ENCODE results near the gene GABRD. TPM values are rescaled to one million over a fixed set of nuclear protein-coding genes. Genes with fewer than 3 reads are reported as not detected.

GABRD gene
- total RNA-seq, 1 experiment from 2014 or later: not detected

DNA sequence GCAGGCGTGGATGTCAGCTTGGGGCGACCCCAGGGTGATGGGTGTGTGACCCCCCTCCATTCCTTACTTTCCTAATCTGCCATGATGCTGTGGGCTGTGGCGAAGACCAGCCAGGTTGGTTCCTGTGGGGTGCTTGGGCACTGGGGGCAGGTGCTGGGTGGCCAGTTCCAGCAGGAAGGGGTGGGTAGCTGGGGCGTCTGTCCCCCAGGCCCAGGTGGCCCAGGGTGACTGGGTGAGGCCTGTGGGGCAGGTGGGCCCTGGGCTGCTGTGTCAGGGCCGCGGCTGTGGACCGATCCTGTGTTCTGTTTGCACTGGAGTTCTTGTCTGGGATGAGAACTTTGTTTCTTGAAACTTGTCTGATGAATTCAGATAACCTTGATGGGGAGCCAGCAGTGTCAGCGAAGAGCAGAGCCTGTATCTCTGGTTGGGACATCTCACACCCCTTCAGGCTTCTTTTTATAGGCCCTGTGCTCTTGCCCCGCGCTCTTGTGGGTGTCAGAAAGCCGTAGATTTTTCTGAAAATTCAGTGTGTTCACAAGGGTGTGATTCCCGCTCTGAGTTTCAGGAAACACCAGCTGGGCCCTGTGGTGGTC lies 34.7 kb downstream of the GABRD start:
- H3K27ac ChIP-seq: no peak overlapping the region
- H3K4me1 ChIP-seq (replicated peaks; ENCODE audit: insufficient read depth): 0 out of 2 replicates have a peak, but pooled peaks cover 5% of the 10 kb centered on the region

DNA sequence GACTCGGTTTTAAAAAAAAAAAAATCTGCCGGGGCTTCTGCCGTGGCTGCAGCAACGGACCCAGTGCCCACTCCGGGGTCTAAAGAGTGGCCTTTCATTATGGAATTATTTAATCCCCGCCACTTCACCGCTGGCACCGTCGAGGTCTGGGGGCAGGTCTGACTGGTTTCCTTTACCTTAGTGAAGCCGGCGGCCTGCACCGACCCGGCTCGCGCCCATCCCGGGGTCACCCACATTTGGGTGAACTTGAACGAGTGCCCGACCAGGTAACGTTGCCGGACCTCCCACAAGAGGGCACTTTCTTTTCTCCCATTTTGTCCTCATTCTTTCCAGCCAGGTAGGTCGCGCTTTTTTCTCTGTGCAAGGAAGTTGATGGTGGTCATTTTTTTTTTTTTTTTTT lies 35.4 kb downstream of the GABRD start:
- H3K79me2 ChIP-seq (ENCODE audit: low read depth): peaks cover 11% of the 10 kb centered on the region
- no peaks in the 10 kb centered on the region for H3K27me3 ChIP-seq (ENCODE audit: insufficient read depth, low read depth)
- no peak for DNase-seq
- H3K9me2 ChIP-seq (ENCODE audit: insufficient read depth): no peaks in the 10 kb centered on the region
- BruUV-seq (replicated peaks): no TSS peak
- H4K20me1 ChIP-seq (ENCODE audit: insufficient read depth): no peaks in the 10 kb centered on the region
- no peak overlapping the region for H3K4me2 ChIP-seq
- H3K27ac ChIP-seq: no peak overlapping the region
- POLR2A ChIA-PET (ENCODE audit: unreplicated experiment): no interaction called here
- no peak overlapping the region for H2AFZ ChIP-seq
- no peaks in the 10 kb centered on the region for H3F3A ChIP-seq (ENCODE audit: insufficient read depth, low read depth)
- intact Hi-C loops (cut with micrococcal nuclease; ENCODE audit: unreplicated experiment): no loop called here
- no peaks in the 10 kb centered on the region for H3K9me3 ChIP-seq (ENCODE audit: insufficient read depth, low read depth)
- no peak for TF ChIP-seq EZH2 (IDR thresholded peaks at IDR 0.05; ENCODE audit: low read depth)
- TF ChIP-seq, protein P1, sequence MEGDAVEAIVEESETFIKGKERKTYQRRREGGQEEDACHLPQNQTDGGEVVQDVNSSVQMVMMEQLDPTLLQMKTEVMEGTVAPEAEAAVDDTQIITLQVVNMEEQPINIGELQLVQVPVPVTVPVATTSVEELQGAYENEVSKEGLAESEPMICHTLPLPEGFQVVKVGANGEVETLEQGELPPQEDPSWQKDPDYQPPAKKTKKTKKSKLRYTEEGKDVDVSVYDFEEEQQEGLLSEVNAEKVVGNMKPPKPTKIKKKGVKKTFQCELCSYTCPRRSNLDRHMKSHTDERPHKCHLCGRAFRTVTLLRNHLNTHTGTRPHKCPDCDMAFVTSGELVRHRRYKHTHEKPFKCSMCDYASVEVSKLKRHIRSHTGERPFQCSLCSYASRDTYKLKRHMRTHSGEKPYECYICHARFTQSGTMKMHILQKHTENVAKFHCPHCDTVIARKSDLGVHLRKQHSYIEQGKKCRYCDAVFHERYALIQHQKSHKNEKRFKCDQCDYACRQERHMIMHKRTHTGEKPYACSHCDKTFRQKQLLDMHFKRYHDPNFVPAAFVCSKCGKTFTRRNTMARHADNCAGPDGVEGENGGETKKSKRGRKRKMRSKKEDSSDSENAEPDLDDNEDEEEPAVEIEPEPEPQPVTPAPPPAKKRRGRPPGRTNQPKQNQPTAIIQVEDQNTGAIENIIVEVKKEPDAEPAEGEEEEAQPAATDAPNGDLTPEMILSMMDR (conservative IDR thresholded peaks at IDR 0.05): no peak
- 0 out of 2 replicates have a peak, but pooled peaks cover 5% of the 10 kb centered on the region for H3K4me1 ChIP-seq (replicated peaks; ENCODE audit: insufficient read depth)
- H3K4me3 ChIP-seq: no peak overlapping the region
- no peaks in the 10 kb centered on the region for H3K36me3 ChIP-seq (ENCODE audit: low read depth)
- CTCF ChIA-PET: no interaction called here

More for the DNA sequence above, 34.7 kb downstream of the GABRD start:
- Histone ChIP-seq H3K4me3 (no peak overlapping the region), H3K36me3 (ENCODE audit: low read depth) (no peaks in the 10 kb centered on the region), H3K27me3 (ENCODE audit: insufficient read depth, low read depth) (no peaks in the 10 kb centered on the region), H2AFZ (no peak overlapping the region), H3K4me2 (no peak overlapping the region), H3K9me3 (ENCODE audit: insufficient read depth, low read depth) (no peaks in the 10 kb centered on the region), H3F3A (ENCODE audit: insufficient read depth, low read depth) (no peaks in the 10 kb centered on the region; the same call in 1 of the 2 replicates), H3K79me2 (ENCODE audit: low read depth) (peaks cover 11% of the 10 kb centered on the region), H3K9me2 (ENCODE audit: insufficient read depth) (no peaks in the 10 kb centered on the region), H4K20me1 (ENCODE audit: insufficient read depth) (no peaks in the 10 kb centered on the region)
- ChIA-PET POLR2A (ENCODE audit: unreplicated experiment) (no interaction called here), CTCF (no interaction called here)
- DNase-seq: no peak
- BruUV-seq (replicated peaks): no TSS peak
- TF ChIP-seq EZH2 (IDR thresholded peaks at IDR 0.05; ENCODE audit: low read depth): no peak
- TF ChIP-seq, protein P1 (conservative IDR thresholded peaks at IDR 0.05): no peak
- intact Hi-C loops (cut with micrococcal nuclease; ENCODE audit: unreplicated experiment): no loop called here

DNA sequence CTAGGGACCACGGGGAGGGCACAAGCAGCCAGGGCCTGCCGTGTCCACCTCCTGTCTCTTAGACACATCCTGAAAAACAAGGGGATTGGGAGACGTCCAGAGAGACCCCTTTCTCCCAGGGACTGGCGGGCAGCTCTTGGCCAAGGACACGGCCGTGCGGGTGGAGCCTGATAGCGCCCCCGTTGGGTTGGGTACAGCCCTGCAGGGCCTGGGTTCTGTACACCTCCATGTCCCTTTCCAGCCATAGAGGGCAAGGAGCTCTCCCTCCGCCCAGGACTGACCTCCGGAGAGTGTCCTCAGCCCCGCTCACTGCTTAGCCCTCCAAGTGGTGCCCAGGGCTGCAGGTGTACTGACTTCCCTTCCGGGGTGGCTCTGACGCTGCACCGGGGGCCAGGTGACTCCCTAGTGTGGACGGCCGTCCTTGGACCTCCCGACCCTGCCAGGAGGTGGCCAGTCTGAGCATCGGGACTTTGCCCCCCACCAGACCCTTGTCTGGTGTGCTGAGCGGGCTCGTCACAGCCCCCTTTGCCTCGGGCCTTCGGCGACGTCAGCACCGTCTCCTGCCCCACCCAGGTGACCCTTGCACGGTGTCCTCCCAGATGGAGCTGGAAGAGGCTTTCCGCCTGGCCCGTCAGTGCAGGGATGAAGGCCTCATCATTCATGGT lies 36.9 kb downstream of the GABRD start:
- Histone ChIP-seq H3K27me3 (ENCODE audit: insufficient read depth, low read depth) (no peaks in the 10 kb centered on the region), H3K79me2 (ENCODE audit: low read depth) (peaks cover 8% of the 10 kb centered on the region), H2AFZ (no peak overlapping the region), H3K4me2 (no peak overlapping the region), H3K9me2 (ENCODE audit: insufficient read depth) (no peaks in the 10 kb centered on the region), H3K27ac (no peak overlapping the region), H3K36me3 (ENCODE audit: low read depth) (no peaks in the 10 kb centered on the region), H3K4me3 (no peak overlapping the region), H4K20me1 (ENCODE audit: insufficient read depth) (no peaks in the 10 kb centered on the region), H3K9me3 (ENCODE audit: insufficient read depth, low read depth) (no peaks in the 10 kb centered on the region), H3F3A (ENCODE audit: insufficient read depth, low read depth) (no peaks in the 10 kb centered on the region), H3K4me1 (replicated peaks; ENCODE audit: insufficient read depth) (0 out of 2 replicates have a peak, but pooled peaks cover 5% of the 10 kb centered on the region)
- ChIA-PET CTCF (no interaction called here), POLR2A (ENCODE audit: unreplicated experiment) (no interaction called here)
- TF ChIP-seq EZH2 (IDR thresholded peaks at IDR 0.05; ENCODE audit: low read depth): no peak
- TF ChIP-seq, protein P1 (conservative IDR thresholded peaks at IDR 0.05): no peak
- no TSS peak for BruUV-seq (replicated peaks)
- DNase-seq: no peak
- intact Hi-C loops (cut with micrococcal nuclease; ENCODE audit: unreplicated experiment): no loop called here

Data from PC-9 (cell line).